Stimulated activated CD4-positive, alpha-beta T cell treated with anti-CD3 and anti-CD28 coated beads, TNF-alpha, amount 100 ng/mL, for 48 hours (primary cell): ENCODE results near the gene MAP3K2.

ENCODE experiments used
- DNase-seq, 3 donors: peaks; one replicate each; pipeline ENCODE4 v3.0.0-alpha.2; 2020; ENCODE audit warnings: low read depth in 3 of 3

Gene MAP3K2

DNA sequence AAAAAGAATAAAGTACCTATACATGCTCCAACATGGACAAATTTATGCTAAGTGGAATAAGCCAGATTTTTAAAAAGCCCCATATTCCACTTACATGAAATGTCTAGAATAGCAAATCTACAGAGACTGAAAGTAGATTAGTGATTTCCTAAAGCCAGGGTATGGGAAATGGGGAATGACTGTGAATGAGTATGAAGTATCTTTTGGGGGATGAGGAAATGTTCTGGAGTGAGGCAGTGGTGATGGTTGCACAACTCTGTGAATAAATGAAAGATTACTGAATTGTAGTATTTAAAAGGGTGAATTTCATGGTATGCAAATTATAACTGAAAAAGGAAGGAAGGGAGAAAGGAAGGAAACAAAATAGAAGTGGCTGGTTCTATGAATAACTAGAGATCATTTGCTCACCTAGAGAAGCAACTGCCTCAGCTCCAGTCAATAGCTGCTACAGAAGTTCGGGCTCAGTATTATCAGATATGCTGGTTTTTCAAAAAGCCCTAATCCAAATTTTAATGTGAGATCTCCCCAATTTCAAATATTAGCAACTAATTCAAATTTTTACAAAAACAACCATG is 39.3 kb downstream of the MAP3K2 start:
- no peak for DNase-seq

GRCh38 chr2:127347734-127348392 is 39.9 kb downstream of the MAP3K2 start:
- DNase-seq: no peak

GRCh38 chr2:127347015-127347414 is 40.8 kb downstream of the MAP3K2 start:
- no peak for DNase-seq

DNA sequence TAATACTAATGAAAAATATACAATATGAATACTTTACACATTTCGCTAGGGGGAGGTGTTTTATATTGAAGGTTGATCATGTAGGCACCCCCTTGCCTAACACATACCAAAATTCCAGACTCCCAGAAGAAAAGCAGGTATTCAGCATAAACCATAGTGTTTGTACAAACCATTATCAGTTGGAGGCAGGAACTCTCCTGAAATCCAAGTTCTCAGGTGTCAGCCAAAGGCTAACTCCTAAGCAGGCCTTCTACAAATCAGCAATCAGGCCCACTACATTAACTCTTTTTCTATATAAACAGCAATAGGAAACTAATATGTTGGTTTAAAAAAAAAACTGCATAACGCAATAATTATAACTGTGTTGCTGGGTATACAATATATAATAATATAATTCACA is 44.5 kb downstream of the MAP3K2 start:
- no peak for DNase-seq

DNA sequence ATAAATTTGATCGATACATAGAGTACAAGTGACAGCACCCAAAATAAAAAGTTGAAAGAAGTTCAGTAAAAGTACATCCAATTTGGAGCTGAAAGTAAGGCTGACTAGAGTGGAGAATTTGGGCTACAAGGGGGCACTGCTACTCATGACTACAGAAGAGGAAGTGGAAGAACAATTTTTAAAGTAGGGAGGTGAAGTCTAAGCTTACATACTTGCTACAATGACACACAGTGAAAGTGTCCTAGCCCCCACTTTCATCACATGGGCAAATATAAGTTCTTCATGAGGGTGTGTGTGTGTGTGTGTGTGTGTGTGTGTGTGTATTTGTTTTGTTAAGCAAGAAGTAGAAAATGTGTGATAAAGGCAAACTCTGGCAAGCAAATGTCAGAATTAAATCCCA is 45.7 kb downstream of the MAP3K2 start:
- no peak for DNase-seq

- DNase-seq: no peak
These were observed 55.4 kb downstream of the MAP3K2 start for GRCh38 chr2:127332335-127332734.

- DNase-seq: no peak
These were observed 57.0 kb downstream of the MAP3K2 start for GRCh38 chr2:127330753-127331152.

GRCh38 chr2:127326289-127326945 is 61.4 kb downstream of the MAP3K2 start:
- no peak for DNase-seq

- DNase-seq: no peak
These were observed 63.1 kb downstream of the MAP3K2 start for GRCh38 chr2:127324635-127325034.

GRCh38 chr2:127321303-127321702 is 66.5 kb downstream of the MAP3K2 start:
- DNase-seq: no peak

DNA sequence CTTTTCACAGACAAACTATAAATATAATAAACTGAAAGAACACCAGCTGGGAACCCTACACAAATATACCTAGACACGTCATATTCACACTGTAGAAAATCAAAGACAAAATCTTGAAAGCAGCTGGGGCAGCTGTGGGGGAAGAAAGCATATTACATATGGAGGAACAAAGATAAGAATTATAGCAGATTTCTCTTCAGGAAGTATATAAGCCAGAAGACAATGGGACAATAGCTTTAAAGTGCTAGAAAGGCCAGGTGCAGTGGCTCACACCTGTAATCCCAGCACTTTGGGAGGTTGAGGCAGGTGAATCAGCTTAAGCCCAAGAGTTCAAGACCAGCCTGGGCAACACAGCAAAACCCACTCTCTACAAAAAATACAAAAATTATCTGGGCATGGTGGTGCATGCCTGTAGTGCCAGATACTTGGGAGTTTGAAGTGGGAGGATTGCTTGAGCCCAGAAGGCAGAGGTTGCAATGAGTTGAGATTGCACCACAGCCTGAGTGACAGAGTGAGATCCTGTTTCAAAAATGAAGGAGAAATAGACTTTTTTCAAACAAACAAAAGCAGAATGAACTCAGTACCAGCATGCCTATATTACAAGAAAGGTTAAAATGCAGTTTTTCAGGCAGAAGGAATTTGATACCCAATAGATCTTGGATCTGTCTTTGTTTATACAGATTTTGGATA is 67.0 kb downstream of the MAP3K2 start:
- DNase-seq: no peak

DNA sequence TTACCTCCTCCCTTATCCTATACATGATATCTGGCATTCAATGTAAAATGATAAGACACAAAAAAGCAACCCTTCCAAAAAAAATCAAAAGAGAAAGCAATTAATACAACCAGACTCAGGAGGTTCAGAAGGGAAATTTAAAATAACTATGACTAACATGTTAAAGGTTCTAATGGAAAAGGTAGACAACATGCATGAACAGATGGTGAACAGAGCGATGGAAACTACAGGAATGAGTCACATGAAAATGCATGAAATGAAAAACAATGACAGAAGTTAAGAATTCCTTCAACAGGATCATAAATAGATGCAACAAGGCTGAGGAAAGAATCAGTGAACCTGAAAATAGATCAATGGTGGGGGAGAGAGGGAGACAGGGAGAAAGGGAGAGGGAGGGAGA is 67.7 kb downstream of the MAP3K2 start:
- no peak for DNase-seq

DNA sequence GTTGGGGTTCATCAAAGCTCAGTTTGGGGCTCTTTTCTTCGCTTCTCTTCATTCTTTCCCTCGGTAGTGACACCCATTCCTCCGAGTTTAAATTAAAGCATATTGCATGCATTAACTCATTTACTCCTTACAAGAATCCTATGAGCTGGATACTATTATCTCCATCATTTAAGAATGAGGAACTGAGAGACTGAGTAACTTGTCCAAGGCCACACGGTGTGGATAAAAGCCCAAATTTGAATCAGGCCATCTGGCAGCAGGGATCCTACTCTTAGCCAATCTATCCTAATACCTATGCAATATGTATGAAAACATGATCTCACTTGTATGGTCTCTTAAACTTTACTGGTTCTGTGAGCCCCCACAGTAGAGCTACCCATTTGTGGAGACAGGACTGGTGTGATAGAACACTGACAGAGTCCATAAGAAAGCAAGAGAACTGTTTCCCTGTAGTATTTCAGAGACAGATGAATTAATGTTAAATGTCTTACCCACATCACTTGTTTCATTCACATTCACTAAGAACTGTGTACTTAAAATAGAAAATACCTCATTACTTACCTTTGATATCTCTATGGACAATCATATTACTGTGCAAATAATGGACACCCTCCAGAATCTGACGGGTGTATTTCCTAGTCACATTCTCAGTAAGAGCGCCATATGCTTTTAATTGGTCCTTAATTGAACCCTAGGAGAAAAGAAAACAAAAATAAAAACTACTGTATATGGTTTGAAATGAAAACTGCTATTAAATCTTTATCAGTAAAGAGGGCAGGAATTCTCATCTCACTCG is 73.4 kb downstream of the MAP3K2 start:
- DNase-seq: no peak

GRCh38 chr2:127313406-127313805 is 74.4 kb downstream of the MAP3K2 start:
- no peak for DNase-seq

DNA sequence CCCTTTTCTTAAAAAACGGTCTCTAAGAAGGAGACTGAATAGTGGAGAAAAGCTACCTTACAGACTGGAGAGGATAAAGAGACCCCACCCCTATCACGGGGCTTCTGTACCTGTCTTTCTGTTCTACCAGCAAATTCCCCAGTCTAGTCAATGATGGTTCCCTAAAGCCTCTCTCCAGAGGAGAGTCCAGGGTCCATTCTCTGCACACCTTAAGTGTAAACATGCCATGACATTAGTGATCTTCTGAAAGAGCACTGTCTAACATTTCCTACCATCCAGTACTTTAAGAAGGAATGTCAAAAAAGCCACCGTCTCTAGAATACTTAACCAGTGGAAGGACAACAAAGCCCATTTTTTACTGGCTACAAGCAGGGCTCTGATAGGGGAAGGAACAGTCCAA is 76.8 kb downstream of the MAP3K2 start:
- DNase-seq: no peak

DNA sequence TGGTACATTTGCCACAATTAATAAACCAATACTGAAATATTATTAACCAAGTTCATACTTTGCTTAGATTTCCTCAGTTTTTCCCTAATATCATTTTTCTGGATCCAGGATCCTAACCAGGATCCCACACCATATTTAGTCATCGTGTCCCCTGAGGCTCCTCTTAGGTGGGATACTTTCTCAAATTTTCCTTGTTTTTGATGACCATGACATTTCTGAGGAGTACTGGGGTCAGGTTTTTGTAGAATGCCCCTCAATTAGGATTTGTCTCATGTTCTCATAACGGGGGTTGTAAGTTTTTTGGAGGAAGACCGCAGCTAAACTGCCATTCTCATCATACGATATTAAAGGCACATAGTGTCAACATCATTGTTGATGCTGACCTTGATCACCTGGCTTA is 78.3 kb downstream of the MAP3K2 start:
- no peak for DNase-seq

DNA sequence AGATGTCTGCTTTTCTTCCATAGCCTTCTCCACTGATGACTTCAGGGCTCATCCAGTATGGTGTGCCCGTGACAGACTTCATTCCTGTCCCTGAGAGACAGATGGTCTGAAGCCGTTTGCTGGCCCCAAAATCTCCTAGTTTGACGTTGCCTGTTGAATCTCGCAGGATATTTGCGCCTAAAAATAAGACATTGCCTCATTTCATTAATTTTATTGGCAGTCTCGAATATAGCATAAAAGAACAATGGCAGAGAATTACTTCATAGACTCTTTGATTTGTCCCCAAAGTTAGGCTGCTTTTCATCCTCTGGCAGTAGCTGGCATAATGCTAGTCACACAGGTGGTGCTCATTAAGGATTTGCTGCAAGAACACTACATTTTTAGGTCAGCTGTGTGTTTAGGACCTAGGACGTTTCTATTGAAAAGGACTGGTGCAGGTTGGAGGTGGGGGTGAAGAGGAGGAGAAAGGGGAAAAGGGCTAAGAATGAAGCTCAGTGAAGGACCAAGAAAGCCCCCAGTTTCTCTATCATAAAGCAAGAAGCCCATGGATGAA is 79.1 kb downstream of the MAP3K2 start:
- DNase-seq: no peak

DNA sequence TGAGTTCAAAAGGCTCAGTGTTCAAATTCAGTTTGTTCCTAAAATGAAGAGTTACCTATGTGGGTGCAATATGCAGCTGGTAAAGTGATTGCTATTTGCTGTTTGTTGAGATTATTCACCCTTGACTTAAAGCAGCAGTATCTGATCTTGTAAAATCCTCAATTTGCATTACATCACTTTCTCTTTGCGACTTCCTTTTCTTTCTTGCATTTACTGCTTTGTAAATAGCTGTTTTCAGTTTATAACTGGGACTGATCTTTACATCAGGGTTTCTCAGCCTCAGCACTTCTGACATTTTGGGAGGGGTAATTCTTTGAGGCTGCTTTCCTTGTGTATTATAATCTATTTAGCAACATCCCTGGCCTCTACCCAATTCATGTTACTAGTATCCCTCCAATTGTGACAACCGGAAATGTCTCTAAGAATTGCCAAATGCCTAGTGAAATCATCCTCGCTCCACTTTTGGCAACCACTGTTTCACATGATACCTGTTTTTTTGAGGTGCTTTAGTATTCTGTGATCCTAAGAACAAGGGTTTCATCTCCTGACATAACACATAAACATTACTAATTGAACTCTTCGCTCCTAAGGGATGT is 81.7 kb downstream of the MAP3K2 start:
- no peak for DNase-seq

GRCh38 chr2:127302168-127302567 is 85.6 kb downstream of the MAP3K2 start:
- DNase-seq: no peak

DNA sequence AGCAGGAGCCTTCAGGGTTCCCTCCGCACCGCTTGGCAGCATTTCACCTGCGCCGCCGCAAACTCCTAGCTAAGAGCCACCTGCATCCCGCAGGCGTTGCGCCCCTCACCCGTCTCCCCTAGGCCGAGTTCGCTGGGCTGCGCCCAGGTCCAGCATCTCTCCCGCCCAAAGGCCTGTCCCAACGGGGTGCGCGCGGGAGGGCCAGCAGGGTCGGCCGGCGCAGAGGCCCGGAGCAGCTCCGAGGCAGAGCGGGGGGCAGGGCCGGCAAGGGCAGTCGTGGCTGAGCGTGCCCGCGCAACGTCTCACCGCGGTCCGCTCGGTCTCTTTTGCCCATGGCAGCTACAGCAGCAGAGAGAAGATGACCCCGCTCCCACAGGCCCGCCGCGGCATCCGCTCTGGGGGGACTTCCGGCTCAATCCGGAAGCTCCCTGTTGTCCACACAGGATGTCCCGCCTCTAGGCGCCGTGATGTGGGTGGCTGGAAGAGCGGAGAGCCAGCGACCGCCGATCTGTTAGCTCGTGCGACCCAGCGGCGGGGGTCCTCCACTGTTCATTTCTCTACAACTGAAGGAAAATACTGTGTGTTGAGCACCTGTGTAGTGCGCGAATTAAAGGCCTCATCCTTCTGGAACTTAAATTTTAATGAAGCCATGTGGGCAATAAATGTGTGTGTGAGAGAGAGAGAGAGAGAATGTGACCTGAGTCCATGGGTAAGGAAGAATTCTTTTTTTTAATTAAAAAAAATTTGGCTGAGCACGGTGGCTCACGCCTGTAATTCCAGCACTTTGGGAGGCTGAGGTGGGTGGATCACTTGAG is 93.8 kb downstream of the MAP3K2 start, which contains the start of gene ERCC3:
ERCC3 (minus strand) TSS at position 397 of the 815 bp plus-strand sequence; CDS start at position 334, 63 bp downstream.
- peak; percentile 71 to 77 (median 77) for DNase-seq
